ENCODE measurements around the gene C15orf39. TPM values are rescaled to one million over a fixed set of nuclear protein-coding genes. Genes with fewer than 3 reads are reported as not detected.

The C15orf39 gene
- total RNA-seq, 1 donor from 2014 or later: 132 TPM

DNA sequence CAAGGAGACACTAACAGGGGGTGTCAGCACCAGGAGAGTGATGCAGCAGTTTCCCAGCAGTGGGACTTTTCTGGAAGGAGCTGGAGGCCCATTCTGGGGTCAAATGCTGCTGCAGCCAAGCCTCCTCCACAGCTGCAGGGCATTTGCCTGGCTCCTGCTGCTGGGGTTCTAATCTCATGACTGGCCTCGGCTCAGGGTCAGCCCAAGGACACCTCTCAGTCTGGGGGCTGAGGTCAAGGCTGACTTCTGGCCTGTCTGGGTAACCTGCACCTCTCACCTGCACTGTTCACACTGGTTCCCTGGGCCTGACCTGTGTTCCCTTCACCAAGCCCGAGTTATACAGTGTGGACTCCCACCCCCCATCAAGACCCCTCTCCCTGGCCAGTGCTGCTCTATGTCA lies 10.4 kb upstream of the C15orf39 start:
- no peak for DNase-seq (ENCODE audit: low spot score)
- H3K27me3 Mint-ChIP-seq (ENCODE audit: unreplicated experiment): peaks cover 17% of the 10 kb centered on the region
- H3K27ac Mint-ChIP-seq (ENCODE audit: unreplicated experiment): no peak overlapping the region
- no peak overlapping the region for H3K4me3 Mint-ChIP-seq (ENCODE audit: unreplicated experiment)
- H3K9me3 Mint-ChIP-seq (ENCODE audit: unreplicated experiment): peaks cover 11% of the 10 kb centered on the region
- TF ChIP-seq, protein P1, sequence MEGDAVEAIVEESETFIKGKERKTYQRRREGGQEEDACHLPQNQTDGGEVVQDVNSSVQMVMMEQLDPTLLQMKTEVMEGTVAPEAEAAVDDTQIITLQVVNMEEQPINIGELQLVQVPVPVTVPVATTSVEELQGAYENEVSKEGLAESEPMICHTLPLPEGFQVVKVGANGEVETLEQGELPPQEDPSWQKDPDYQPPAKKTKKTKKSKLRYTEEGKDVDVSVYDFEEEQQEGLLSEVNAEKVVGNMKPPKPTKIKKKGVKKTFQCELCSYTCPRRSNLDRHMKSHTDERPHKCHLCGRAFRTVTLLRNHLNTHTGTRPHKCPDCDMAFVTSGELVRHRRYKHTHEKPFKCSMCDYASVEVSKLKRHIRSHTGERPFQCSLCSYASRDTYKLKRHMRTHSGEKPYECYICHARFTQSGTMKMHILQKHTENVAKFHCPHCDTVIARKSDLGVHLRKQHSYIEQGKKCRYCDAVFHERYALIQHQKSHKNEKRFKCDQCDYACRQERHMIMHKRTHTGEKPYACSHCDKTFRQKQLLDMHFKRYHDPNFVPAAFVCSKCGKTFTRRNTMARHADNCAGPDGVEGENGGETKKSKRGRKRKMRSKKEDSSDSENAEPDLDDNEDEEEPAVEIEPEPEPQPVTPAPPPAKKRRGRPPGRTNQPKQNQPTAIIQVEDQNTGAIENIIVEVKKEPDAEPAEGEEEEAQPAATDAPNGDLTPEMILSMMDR (IDR thresholded peaks at IDR 0.05; ENCODE audit: unreplicated experiment): no peak
- H3K4me1 Mint-ChIP-seq (ENCODE audit: unreplicated experiment): peaks cover 5% of the 10 kb centered on the region
- peaks cover 17% of the 10 kb centered on the region for H3K36me3 Mint-ChIP-seq (ENCODE audit: low read depth, unreplicated experiment)

DNA sequence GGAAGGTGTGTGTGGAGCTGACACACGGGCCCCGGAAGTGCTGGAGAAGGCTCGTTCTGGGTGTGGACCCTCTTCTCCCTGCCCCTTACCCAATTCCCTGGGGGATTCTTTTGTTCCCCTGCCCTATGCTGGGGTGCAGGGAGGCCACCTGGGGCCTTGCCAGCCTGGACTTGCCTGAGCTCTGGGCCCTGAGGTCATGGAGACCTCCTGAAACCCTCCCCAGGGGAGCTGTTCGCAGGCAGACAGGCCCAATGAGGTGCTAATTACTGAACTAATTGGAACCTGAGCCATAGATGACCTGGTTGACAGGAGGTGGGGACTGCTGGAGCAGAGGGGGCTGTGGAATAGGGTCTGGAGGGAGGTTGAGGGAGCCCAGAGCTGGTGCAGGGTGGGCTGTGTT lies 9.4 kb upstream of the C15orf39 start:
- Mint-ChIP-seq H3K36me3 (ENCODE audit: low read depth, unreplicated experiment) (peaks cover 17% of the 10 kb centered on the region), H3K27me3 (ENCODE audit: unreplicated experiment) (peaks cover 12% of the 10 kb centered on the region), H3K4me1 (ENCODE audit: unreplicated experiment) (peaks cover 5% of the 10 kb centered on the region), H3K27ac (ENCODE audit: unreplicated experiment) (no peak overlapping the region), H3K4me3 (ENCODE audit: unreplicated experiment) (no peak overlapping the region), H3K9me3 (ENCODE audit: unreplicated experiment) (peaks cover 11% of the 10 kb centered on the region)
- DNase-seq (ENCODE audit: low spot score): no peak
- TF ChIP-seq, protein P1 (IDR thresholded peaks at IDR 0.05; ENCODE audit: unreplicated experiment): no peak

- Mint-ChIP-seq H3K4me1 (ENCODE audit: unreplicated experiment) (peaks cover 5% of the 10 kb centered on the region), H3K4me3 (ENCODE audit: unreplicated experiment) (no peak overlapping the region), H3K9me3 (ENCODE audit: unreplicated experiment) (peaks cover 11% of the 10 kb centered on the region), H3K27ac (ENCODE audit: unreplicated experiment) (no peak overlapping the region), H3K27me3 (ENCODE audit: unreplicated experiment) (peaks cover 12% of the 10 kb centered on the region), H3K36me3 (ENCODE audit: low read depth, unreplicated experiment) (peaks cover 17% of the 10 kb centered on the region)
- DNase-seq (ENCODE audit: low spot score): no peak
- TF ChIP-seq, protein P1 (IDR thresholded peaks at IDR 0.05; ENCODE audit: unreplicated experiment): no peak
Measured at GRCh38 chr15:75193272-75193671, 8.4 kb upstream of the C15orf39 start.

- no peak overlapping the region for H3K27ac Mint-ChIP-seq (ENCODE audit: unreplicated experiment)
- peaks cover 17% of the 10 kb centered on the region for H3K36me3 Mint-ChIP-seq (ENCODE audit: low read depth, unreplicated experiment)
- peaks cover 5% of the 10 kb centered on the region for H3K4me1 Mint-ChIP-seq (ENCODE audit: unreplicated experiment)
- no peak overlapping the region for H3K4me3 Mint-ChIP-seq (ENCODE audit: unreplicated experiment)
- H3K27me3 Mint-ChIP-seq (ENCODE audit: unreplicated experiment): peaks cover 13% of the 10 kb centered on the region
- TF ChIP-seq, protein P1 (IDR thresholded peaks at IDR 0.05; ENCODE audit: unreplicated experiment): no peak
- peaks cover 11% of the 10 kb centered on the region for H3K9me3 Mint-ChIP-seq (ENCODE audit: unreplicated experiment)
- DNase-seq (ENCODE audit: low spot score): no peak
Measured at GRCh38 chr15:75193976-75194375, 7.7 kb upstream of the C15orf39 start.

- peaks cover 11% of the 10 kb centered on the region for H3K9me3 Mint-ChIP-seq (ENCODE audit: unreplicated experiment)
- TF ChIP-seq, protein P1 (IDR thresholded peaks at IDR 0.05; ENCODE audit: unreplicated experiment): no peak
- H3K4me3 Mint-ChIP-seq (ENCODE audit: unreplicated experiment): no peak overlapping the region
- H3K27me3 Mint-ChIP-seq (ENCODE audit: unreplicated experiment): peaks cover 15% of the 10 kb centered on the region
- DNase-seq (ENCODE audit: low spot score): no peak
- H3K27ac Mint-ChIP-seq (ENCODE audit: unreplicated experiment): no peak overlapping the region
- H3K4me1 Mint-ChIP-seq (ENCODE audit: unreplicated experiment): peaks cover 6% of the 10 kb centered on the region
- peaks cover 14% of the 10 kb centered on the region for H3K36me3 Mint-ChIP-seq (ENCODE audit: low read depth, unreplicated experiment)
Measured at GRCh38 chr15:75194397-75194796, 7.3 kb upstream of the C15orf39 start.
